HG02840 (cell line): Measurements from ENCODE around the gene KNSTRN.

Experiments used
- ATAC-seq: cut with Tn5 transposase; IDR thresholded peaks from one replicate; pipeline ENCODE4 v1.9.1; 2021; ENCODE audit warnings: mild to moderate bottlenecking, moderate library complexity, moderate number of reproducible peaks; ENCODE audit not compliant: unreplicated experiment, low FRiP score

The KNSTRN gene

GRCh38 chr15:40345225-40345866 is 37.2 kb upstream of the KNSTRN start:
- no peak for ATAC-seq

GRCh38 chr15:40345867-40346578 is 36.5 kb upstream of the KNSTRN start:
- ATAC-seq: no peak

GRCh38 chr15:40346579-40347558 is 35.7 kb upstream of the KNSTRN start:
- ATAC-seq: no peak

GRCh38 chr15:40347559-40348473 is 34.7 kb upstream of the KNSTRN start:
- ATAC-seq: no peak

GRCh38 chr15:40348474-40348870 is 34.0 kb upstream of the KNSTRN start:
- no peak for ATAC-seq

GRCh38 chr15:40349163-40349562 is 33.4 kb upstream of the KNSTRN start:
- no peak for ATAC-seq

GRCh38 chr15:40352281-40352901 is 30.1 kb upstream of the KNSTRN start:
- no peak for ATAC-seq

- no peak for ATAC-seq
Measured at GRCh38 chr15:40353697-40354096, 28.8 kb upstream of the KNSTRN start.

- ATAC-seq: no peak
Measured at GRCh38 chr15:40354408-40355171, 27.9 kb upstream of the KNSTRN start.

- no peak for ATAC-seq
Measured at GRCh38 chr15:40355976-40356585, 26.4 kb upstream of the KNSTRN start.

- no peak for ATAC-seq
Measured at GRCh38 chr15:40357246-40357645, 25.3 kb upstream of the KNSTRN start.

- peak; percentile 87 for ATAC-seq
Measured at GRCh38 chr15:40357723-40358470, 24.6 kb upstream of the KNSTRN start, which contains the start of gene DISP2. DISP2 (plus strand) TSS chr15:40358219; CDS start chr15:40358322, 103 bp downstream.

- peak; percentile 11 for ATAC-seq
Measured at GRCh38 chr15:40358471-40359353, 23.8 kb upstream of the KNSTRN start.

- no peak for ATAC-seq
Measured at GRCh38 chr15:40360015-40360414, 22.5 kb upstream of the KNSTRN start.

GRCh38 chr15:40361640-40362039 is 20.9 kb upstream of the KNSTRN start:
- ATAC-seq: no peak

- ATAC-seq: no peak
Measured at GRCh38 chr15:40363611-40364010, 18.9 kb upstream of the KNSTRN start.

GRCh38 chr15:40364251-40364650 is 18.3 kb upstream of the KNSTRN start:
- ATAC-seq: no peak
